GM19238 (cell line): ENCODE data around the gene CDCA3.
"Not testable (repeated sequence)": the region's sequence is repeated elsewhere in the genome, so short reads cannot be mapped to it uniquely, and the experiment has no call there.

Experiments used
- DNase-seq: peaks from one replicate; pipeline ENCODE4 v3.0.0; 2011; ENCODE audit warnings: low spot score; ENCODE audit not compliant: insufficient read length

Gene CDCA3

GRCh38 chr12:6872073-6873048 is 21.3 kb upstream of the CDCA3 start:
- peak; percentile 82 for DNase-seq

- no peak for DNase-seq
Observed at GRCh38 chr12:6871052-6871957, 20.2 kb upstream of the CDCA3 start.

- DNase-seq: not testable (repeated sequence)
Observed at GRCh38 chr12:6870304-6870703, 19.2 kb upstream of the CDCA3 start.

GRCh38 chr12:6869049-6870021 is 18.2 kb upstream of the CDCA3 start:
- DNase-seq: peak; percentile 79

- no peak for DNase-seq
Observed at GRCh38 chr12:6868211-6869048, 17.3 kb upstream of the CDCA3 start.

- DNase-seq: peak; percentile 83
Observed at GRCh38 chr12:6867413-6868210, 16.5 kb upstream of the CDCA3 start, which contains the start of gene TPI1. Gene TPI1 (plus strand): TSS chr12:6867531. CDS start chr12:6867567, 36 bp downstream.

GRCh38 chr12:6866920-6867412 is 15.9 kb upstream of the CDCA3 start:
- DNase-seq: no peak

- no peak for DNase-seq
Observed at GRCh38 chr12:6866163-6866919, 15.3 kb upstream of the CDCA3 start.

- not testable (repeated sequence) for DNase-seq
Observed at GRCh38 chr12:6865307-6865706, 14.2 kb upstream of the CDCA3 start.

- DNase-seq: no peak
Observed at GRCh38 chr12:6863586-6864321, 12.7 kb upstream of the CDCA3 start.

- DNase-seq: no peak
Observed at GRCh38 chr12:6863033-6863432, 11.9 kb upstream of the CDCA3 start.

GRCh38 chr12:6861391-6861790 is 10.3 kb upstream of the CDCA3 start:
- no peak for DNase-seq

GRCh38 chr12:6860942-6861341 is 9.9 kb upstream of the CDCA3 start:
- no peak for DNase-seq

GRCh38 chr12:6860116-6860515 is 9.0 kb upstream of the CDCA3 start:
- no peak for DNase-seq

GRCh38 chr12:6858799-6859198 is 7.7 kb upstream of the CDCA3 start:
- no peak for DNase-seq

- no peak for DNase-seq
Observed at GRCh38 chr12:6855322-6855721, 4.2 kb upstream of the CDCA3 start.

GRCh38 chr12:6854036-6854435 is 3.0 kb upstream of the CDCA3 start:
- no peak for DNase-seq
